Right kidney (tissue), 9 donors: ENCODE data around the gene CTNNA3.
A peak's percentile ranks its signal among the peaks of the same experiment; 100 is the strongest.
"Not testable (repeated sequence)": the region's sequence is repeated elsewhere in the genome, so short reads cannot be mapped to it uniquely, and the experiment has no call there.

Experiments
- DNase-seq: peaks from one replicate; pipeline ENCODE4 v3.0.0-alpha.2; 2016
- long read RNA-seq, 8 donors: transcript quantifications; one replicate each; lab custom pipeline, GENCODE V29; 2026

Gene CTNNA3
- long read RNA-seq, donor 1, result 0 reads
- long read RNA-seq, donor 2, result 0 reads
- long read RNA-seq, donor 3, result 0 reads
- long read RNA-seq, donor 4, result 0 reads
- long read RNA-seq, donor 5, result 0 reads
- long read RNA-seq, donor 6, result 0 reads
- long read RNA-seq, donor 7, result 0 reads
- long read RNA-seq, donor 8, result 0 reads

- DNase-seq, result no peak
Measured at GRCh38 chr10:67696029-67696428, at the start of gene CTNNA3. Gene CTNNA3 (minus strand): TSS chr10:67696195.

GRCh38 chr10:67735430-67735829, 39.4 kb upstream of the CTNNA3 start:
- DNase-seq, result no peak

GRCh38 chr10:67733511-67733910, 37.5 kb upstream of the CTNNA3 start:
- DNase-seq, result no peak

- DNase-seq, result no peak
Measured at GRCh38 chr10:67725567-67725966, 29.6 kb upstream of the CTNNA3 start.

- DNase-seq, result no peak
Measured at GRCh38 chr10:67723601-67724000, 27.6 kb upstream of the CTNNA3 start.

- DNase-seq, result no peak
Measured at GRCh38 chr10:67722113-67722512, 26.1 kb upstream of the CTNNA3 start.

- DNase-seq, result not testable (repeated sequence)
Measured at GRCh38 chr10:67716455-67716854, 20.5 kb upstream of the CTNNA3 start.

- no peak for DNase-seq
Measured at GRCh38 chr10:67705921-67706320, 9.9 kb upstream of the CTNNA3 start.

- not testable (repeated sequence) for DNase-seq
Measured at GRCh38 chr10:67699613-67700270, 3.7 kb upstream of the CTNNA3 start.

- no peak for DNase-seq
Measured at GRCh38 chr10:67698164-67698563, 2.2 kb upstream of the CTNNA3 start.

- DNase-seq, result peak; percentile 49
Measured at GRCh38 chr10:67697724-67698131, 1.7 kb upstream of the CTNNA3 start.

- DNase-seq, result no peak
Measured at GRCh38 chr10:67696679-67697078, 684 bp upstream of the CTNNA3 start.

GRCh38 chr10:67695555-67695954, 440 bp downstream of the CTNNA3 start:
- no peak for DNase-seq

GRCh38 chr10:67691861-67692260, 4.1 kb downstream of the CTNNA3 start:
- DNase-seq, result not testable (repeated sequence)

- DNase-seq, result not testable (repeated sequence)
Measured at GRCh38 chr10:67690540-67690939, 5.5 kb downstream of the CTNNA3 start.

GRCh38 chr10:67684140-67684539, 11.9 kb downstream of the CTNNA3 start:
- not testable (repeated sequence) for DNase-seq

GRCh38 chr10:67678335-67678974, 17.5 kb downstream of the CTNNA3 start:
- no peak for DNase-seq

GRCh38 chr10:67676208-67676825, 19.7 kb downstream of the CTNNA3 start:
- no peak for DNase-seq

GRCh38 chr10:67670401-67670800, 25.6 kb downstream of the CTNNA3 start:
- DNase-seq, result no peak

GRCh38 chr10:67669978-67670377, 26.0 kb downstream of the CTNNA3 start:
- no peak for DNase-seq

GRCh38 chr10:67668448-67668847, 27.5 kb downstream of the CTNNA3 start:
- DNase-seq, result no peak

GRCh38 chr10:67667035-67667425, 29.0 kb downstream of the CTNNA3 start:
- no peak for DNase-seq

- DNase-seq, result no peak
Measured at GRCh38 chr10:67666416-67667034, 29.5 kb downstream of the CTNNA3 start.
